Fibroblast of skin of left biceps (primary cell): ENCODE data around the gene DLG5.

ENCODE experiments used
- DNase-seq, 2 experiments: peaks; one replicate each; pipeline ENCODE4 v3.0.0-alpha.2; 2013; ENCODE audit warnings: low read depth in 2 of 2

The DLG5 gene

GRCh38 chr10:77844177-77844576 is 82.4 kb downstream of the DLG5 start:
- DNase-seq = no peak

GRCh38 chr10:77843264-77843663 is 83.3 kb downstream of the DLG5 start:
- no peak for DNase-seq

GRCh38 chr10:77842652-77843212 is 83.8 kb downstream of the DLG5 start:
- DNase-seq = no peak

GRCh38 chr10:77841711-77842375 is 84.7 kb downstream of the DLG5 start:
- no peak for DNase-seq

- no peak for DNase-seq
These were observed 85.9 kb downstream of the DLG5 start for GRCh38 chr10:77840636-77841035.

- DNase-seq = no peak
These were observed 88.5 kb downstream of the DLG5 start for GRCh38 chr10:77837925-77838595.

- DNase-seq = no peak
These were observed 89.2 kb downstream of the DLG5 start for GRCh38 chr10:77837248-77837924.

GRCh38 chr10:77836299-77836820 is 90.2 kb downstream of the DLG5 start:
- no peak for DNase-seq

- DNase-seq = no peak
These were observed 90.9 kb downstream of the DLG5 start for GRCh38 chr10:77835669-77836086.

- no peak for DNase-seq
These were observed 91.4 kb downstream of the DLG5 start for GRCh38 chr10:77834943-77835668.

GRCh38 chr10:77834540-77834939 is 92.0 kb downstream of the DLG5 start:
- no peak for DNase-seq

GRCh38 chr10:77833792-77834191 is 92.8 kb downstream of the DLG5 start:
- DNase-seq = no peak

- DNase-seq = no peak
These were observed 93.3 kb downstream of the DLG5 start for GRCh38 chr10:77833225-77833624.

GRCh38 chr10:77832238-77832637 is 94.3 kb downstream of the DLG5 start:
- no peak for DNase-seq

GRCh38 chr10:77829356-77829755 is 97.2 kb downstream of the DLG5 start:
- no peak for DNase-seq

GRCh38 chr10:77828377-77828776 is 98.2 kb downstream of the DLG5 start:
- DNase-seq = no peak

- no peak for DNase-seq
These were observed 99.2 kb downstream of the DLG5 start for GRCh38 chr10:77827366-77827765.

GRCh38 chr10:77825965-77826364 is 100.6 kb downstream of the DLG5 start:
- no peak for DNase-seq

- DNase-seq = no peak
These were observed 101.6 kb downstream of the DLG5 start for GRCh38 chr10:77824908-77825307.

GRCh38 chr10:77823811-77824542 is 102.6 kb downstream of the DLG5 start:
- DNase-seq = no peak

- DNase-seq = no peak
These were observed 105.0 kb downstream of the DLG5 start for GRCh38 chr10:77821551-77821950.
